DMS153 (cell line): ENCODE data around the gene TOE1.
"Not testable (repeated sequence)": the region's sequence is repeated elsewhere in the genome, so short reads cannot be mapped to it uniquely, and the experiment has no call there.

Experiments
- DNase-seq: peaks from one replicate; lab custom pipeline; 2025; lab: John Stamatoyannopoulos, UW

TOE1 gene

GRCh38 chr1:45355683-45356082 lies 15.7 kb downstream of the TOE1 start:
- DNase-seq = no peak

DNA sequence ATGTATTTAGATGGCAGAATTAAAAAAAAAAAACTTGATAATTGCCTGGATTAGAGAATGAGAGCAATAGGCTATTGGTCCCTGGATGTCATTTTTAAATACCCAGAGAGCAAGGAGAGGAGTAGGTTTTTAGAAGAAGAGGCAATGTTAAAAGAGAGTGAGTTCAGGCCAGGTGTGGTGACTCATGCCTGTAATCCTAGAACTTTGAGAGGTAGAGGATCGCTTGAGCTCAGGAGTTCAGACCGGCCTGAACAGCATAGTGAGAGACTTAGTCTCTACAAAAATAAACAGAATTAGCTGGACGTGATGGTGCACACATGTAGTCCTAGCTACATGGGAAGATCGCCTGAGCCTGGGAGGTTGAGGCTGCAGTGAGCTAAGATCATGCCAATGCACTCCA lies 16.2 kb downstream of the TOE1 start:
- no peak for DNase-seq

DNA sequence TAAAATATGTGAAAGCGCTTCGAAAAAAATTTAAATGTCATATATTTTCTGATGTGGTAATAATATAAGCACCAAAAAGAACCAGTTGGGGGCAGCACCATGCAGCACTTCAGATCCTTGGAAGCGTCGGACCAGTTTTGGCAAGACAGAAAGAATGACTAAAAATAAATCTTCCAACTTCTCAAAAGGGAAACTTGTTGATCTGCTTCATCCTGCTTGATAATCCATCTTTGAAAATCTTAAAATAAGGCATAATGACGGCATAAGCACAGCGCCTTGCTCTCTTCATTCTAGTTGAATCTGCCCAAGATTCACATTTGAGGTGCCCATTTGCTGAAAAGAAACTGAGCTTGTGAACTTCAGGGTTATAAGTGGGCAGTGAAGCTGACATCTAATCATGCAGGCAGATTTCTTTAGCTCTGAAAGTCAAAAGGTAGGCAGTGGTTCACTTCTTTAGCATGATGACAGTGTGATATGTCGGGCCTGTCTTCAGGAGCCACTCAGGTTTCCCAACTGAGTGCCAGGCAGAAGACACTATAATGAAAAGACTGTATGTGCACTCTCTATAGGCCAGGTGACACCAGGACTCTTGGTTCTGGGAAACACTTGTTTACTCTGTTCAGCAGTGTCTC lies 20.0 kb downstream of the TOE1 start:
- DNase-seq = peak; percentile 22

DNA sequence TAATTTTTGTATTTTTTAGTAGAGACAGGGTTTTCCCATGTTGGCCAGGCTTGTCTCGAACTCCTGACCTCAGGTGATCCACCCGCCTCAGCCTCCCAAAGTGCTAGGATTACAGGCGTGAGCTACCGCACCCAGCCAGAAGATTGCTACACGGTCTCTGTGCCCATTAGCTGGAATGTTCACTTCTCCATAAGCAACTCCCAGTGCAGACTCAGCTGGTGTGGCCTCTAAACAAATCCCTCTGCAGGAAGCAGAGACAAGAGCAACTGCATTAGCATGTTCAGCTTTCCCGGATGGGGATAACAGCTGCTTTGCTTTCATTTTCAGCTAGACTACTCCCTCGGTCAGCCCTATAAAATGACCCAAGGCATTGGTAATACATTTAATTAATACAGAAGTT lies 21.0 kb downstream of the TOE1 start:
- DNase-seq = peak; percentile 86

DNA sequence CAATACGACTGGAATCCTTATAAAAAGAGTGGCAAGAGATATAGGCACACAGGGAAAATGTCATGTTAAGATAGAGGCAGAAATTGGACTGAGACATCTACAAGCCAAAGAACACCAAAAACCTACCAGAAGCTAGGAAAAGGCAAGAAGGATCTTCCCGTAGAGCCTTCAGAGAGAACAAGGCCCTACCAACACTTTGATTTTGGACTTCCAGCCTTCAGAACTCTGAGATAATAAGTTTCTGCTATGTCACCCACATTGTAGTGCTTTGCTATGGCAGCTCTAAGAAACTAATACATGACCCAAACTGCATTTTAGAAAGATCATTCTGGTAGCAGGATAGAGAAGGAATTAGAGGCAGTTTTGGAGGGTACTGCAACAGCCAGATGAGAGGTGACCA lies 24.3 kb downstream of the TOE1 start:
- DNase-seq = no peak

- DNase-seq = no peak
These were observed 25.1 kb downstream of the TOE1 start for GRCh38 chr1:45365051-45365450.

DNA sequence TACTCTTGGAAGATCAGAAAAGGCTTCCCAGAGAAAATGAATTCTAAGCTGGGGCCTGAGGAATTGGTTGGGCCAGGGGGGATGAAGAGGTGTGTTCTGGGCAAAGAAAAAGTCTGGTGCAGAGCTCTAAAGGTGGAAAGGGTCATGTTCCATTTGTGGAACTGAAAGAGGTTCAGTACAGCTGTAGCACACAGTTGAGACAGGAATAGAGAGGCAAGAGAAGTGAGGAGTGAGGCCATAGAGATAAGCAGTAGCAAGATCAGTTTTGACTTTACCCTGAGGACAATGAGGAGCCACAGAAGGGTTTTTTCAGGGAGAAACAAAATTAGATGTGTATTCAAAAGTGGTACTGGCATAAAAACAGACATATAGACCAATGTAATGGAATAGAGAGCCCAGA lies 30.6 kb downstream of the TOE1 start:
- DNase-seq = no peak

- DNase-seq = no peak
These were observed 33.6 kb downstream of the TOE1 start for GRCh38 chr1:45373573-45373972.

DNA sequence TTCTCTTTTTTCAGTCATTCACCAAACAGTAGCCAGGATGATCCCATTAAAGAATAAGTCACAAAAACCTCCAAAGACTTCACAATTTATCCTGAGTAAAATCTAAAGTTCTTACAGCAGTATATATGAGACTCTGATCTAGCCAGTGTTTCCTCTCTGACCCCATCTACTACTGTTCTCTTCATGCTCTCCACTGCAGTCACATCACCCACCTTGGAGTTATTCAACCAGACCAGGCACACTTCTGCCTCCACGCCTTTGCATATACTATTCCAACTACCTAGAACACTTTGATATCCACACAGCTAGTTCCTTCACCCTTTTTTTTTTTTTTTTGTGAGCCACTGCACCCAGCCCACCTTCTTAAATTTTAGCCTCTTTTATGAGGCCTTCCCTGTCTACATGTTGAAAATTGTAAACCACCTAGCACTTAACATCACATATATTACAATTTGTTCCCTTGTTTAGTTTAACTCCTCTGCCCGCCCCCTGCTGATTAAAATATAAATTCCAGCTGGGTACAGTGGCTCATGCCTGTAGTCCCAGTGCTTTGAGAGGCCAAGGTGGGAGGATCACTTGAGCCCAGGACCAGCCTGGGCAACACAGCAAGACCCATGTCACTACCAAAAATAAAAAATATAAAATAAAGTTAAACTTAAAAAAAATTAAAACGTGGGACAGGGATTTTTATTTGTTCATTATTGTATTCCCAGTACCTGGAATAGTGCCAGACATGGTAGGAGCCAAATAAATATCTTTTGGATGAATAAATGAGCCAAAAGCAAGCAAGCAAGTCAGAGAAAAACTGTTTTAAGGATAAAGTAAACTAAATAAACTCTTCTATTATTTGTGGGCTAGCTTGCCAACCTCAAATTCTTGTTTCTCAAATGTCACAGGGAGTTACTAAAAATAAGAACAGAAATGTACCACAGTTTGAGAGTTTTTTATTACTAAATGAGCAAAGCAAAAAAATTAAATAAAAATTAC lies 35.4 kb downstream of the TOE1 start:
- DNase-seq = no peak

DNA sequence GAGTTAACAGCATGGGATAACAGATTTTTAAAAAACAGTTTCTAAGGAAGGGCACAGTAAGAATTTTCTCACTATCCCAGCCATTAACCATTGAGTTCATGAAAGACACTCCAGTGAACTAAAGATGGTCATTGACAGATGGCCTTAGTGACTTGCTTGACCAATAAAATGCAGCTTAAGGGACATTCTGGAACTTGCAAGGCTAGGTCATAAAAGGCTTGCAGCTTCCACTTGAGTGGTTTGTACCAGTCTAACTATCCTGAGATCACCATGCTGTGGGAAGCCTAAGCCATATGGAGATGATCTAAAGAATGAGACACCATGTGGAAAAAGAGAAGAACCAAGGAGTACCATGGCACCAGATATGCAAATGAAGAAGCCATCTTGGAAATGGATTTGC lies 38.2 kb downstream of the TOE1 start:
- no peak for DNase-seq

GRCh38 chr1:45379524-45379923 lies 39.6 kb downstream of the TOE1 start:
- no peak for DNase-seq

DNA sequence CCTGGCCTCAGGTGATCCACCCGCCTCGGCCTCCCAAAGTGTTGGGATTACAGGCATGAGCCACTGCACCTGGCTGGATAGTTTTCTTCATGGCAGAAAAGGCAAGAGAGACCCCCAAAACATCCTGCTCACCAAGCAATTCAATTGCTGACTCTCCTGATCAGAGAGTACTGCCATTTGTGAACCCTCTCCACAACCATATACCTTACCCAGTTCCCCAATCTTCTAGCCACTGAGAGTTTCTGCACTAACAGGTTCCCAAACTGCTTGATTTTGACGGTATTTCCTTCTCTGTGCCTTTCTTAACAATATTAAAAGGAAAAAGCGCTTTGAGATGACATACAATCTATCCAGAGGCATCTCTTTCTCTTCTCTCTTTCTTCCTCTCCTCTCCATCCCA lies 40.2 kb downstream of the TOE1 start:
- no peak for DNase-seq

DNA sequence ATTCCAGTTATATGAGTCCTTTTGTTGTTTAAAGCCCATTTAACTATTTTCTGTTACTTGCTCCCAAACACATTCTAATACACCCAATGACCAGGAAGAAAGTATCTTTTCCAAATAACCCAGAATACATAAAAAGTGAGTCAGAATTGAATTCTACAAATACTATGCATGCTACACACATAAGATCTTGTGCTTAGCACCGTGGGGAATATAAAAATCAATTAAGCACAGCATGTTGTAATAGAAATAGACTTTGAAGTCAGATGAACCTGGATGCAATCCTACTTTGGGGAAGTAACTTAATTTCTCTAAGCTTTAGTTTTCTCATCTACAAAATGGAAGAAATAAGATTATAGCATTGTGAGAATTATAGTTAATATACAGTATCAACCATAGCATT lies 40.8 kb downstream of the TOE1 start:
- DNase-seq = no peak

DNA sequence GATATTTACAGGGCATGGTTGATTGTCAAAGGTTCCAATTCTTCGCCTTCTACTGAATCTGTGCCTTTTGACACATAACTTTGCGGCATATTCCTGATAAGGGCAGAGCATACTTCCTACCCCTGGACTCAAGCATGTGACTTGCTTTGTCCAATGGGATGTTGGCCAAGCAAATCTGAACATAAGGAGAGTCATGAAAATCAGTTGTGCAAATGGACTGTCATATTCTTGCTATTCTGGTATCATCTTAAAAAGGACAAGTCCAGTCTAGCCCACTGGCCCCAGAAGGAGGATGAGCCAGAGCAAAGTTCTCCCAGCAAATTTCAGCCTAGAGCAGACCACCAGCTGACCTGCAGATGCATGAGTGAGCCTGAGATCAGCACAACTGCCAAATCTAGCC lies 41.3 kb downstream of the TOE1 start:
- DNase-seq = no peak

GRCh38 chr1:45383191-45383590 lies 43.2 kb downstream of the TOE1 start:
- no peak for DNase-seq

DNA sequence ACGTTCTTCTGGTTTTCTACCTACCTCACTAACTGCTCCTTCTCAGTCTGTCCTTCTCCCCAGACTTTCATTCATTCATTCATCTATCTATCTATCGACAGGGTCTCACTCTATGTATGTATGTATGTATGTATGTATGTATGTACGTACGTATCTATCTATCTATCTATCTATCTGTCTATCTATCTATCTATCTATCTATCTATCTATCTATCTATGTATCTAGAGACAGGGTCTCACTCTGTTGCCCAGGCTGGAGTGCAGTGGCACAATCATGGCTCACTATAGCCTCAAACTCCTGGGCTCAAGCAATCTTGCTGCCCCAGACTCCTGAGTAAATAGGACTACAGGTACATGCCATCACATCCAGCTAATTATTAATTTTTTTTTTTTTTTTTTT lies 44.2 kb downstream of the TOE1 start:
- not testable (repeated sequence) for DNase-seq

DNA sequence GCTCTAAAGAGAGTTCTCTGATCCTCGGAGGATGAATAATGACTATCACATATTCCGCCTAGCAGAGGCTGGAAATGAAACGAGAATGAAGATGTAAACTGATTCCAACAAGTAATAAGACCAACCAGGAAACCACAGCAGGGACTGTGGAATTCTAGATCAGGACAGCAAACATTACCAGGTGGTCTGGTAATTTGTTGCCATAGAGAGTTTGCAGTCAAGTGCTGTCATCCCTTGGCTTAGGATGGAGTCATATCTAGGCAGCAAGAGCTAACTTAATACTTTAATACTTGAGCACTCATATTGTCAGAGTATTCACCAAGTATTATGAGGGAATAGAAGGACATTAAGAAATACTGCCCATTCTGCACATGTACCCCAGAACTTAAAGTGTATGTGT lies 45.3 kb downstream of the TOE1 start:
- peak; percentile 40 for DNase-seq

DNA sequence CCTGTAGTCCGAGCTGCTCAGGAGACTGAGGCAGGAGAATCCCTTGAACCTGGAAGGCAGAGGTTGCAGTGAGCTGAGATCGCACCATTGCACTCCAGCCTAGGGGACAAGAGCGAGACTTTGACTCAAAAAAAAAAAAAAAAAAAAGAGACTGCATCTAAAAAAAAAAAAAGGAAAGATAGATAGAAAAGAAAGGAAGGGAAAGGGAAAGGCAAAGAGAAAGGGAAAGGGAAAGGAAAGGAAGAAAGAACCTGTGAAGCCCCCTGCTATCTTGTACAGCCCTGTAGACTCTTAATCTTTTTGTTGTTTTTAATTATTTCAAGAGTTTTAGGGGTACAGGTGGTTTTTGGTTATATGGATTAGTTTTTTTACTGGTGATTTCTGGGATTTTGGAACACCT lies 46.2 kb downstream of the TOE1 start:
- DNase-seq = no peak
